Fibroblast of skin of back (primary cell): ENCODE results near the gene FGD2.

Experiments
- DNase-seq: peaks from one replicate; pipeline ENCODE4 v3.0.0-alpha.2; 2013

FGD2 gene

GRCh38 chr6:37018198-37019064, 13.0 kb downstream of the FGD2 start:
- peak; percentile 85 for DNase-seq

GRCh38 chr6:37019065-37019450, 13.6 kb downstream of the FGD2 start:
- no peak for DNase-seq

- DNase-seq: no peak
These were observed 14.9 kb downstream of the FGD2 start for GRCh38 chr6:37020381-37020780.

- DNase-seq: no peak
These were observed 15.4 kb downstream of the FGD2 start for GRCh38 chr6:37020812-37021211.

- peak; percentile 47 for DNase-seq
These were observed 16.1 kb downstream of the FGD2 start for GRCh38 chr6:37021356-37022129.

GRCh38 chr6:37022135-37022863, 16.8 kb downstream of the FGD2 start:
- DNase-seq: no peak

- DNase-seq: peak; percentile 65
These were observed 19.3 kb downstream of the FGD2 start for GRCh38 chr6:37024656-37025337.

- no peak for DNase-seq
These were observed 20.4 kb downstream of the FGD2 start for GRCh38 chr6:37025621-37026466.

GRCh38 chr6:37027036-37027720, 21.7 kb downstream of the FGD2 start:
- no peak for DNase-seq

GRCh38 chr6:37027811-37028469, 22.5 kb downstream of the FGD2 start:
- no peak for DNase-seq

- DNase-seq: peak; percentile 85
These were observed 24.0 kb downstream of the FGD2 start for GRCh38 chr6:37029249-37029971.

- no peak for DNase-seq
These were observed 25.1 kb downstream of the FGD2 start for GRCh38 chr6:37030599-37030998.

GRCh38 chr6:37032239-37032638, 26.8 kb downstream of the FGD2 start:
- no peak for DNase-seq

GRCh38 chr6:37033255-37033654, 27.8 kb downstream of the FGD2 start:
- DNase-seq: peak; percentile 37

- DNase-seq: no peak
These were observed 28.7 kb downstream of the FGD2 start for GRCh38 chr6:37033819-37034795.

GRCh38 chr6:37036146-37036545, 30.7 kb downstream of the FGD2 start:
- no peak for DNase-seq

- DNase-seq: no peak
These were observed 33.1 kb downstream of the FGD2 start for GRCh38 chr6:37038292-37039198.
